IMR-90 (cell line): Measurements from ENCODE around the gene SNX6. TPM values are rescaled to one million over a fixed set of nuclear protein-coding genes. Genes with fewer than 3 reads are reported as not detected.
A peak's percentile ranks its signal among the peaks of the same experiment; 100 is the strongest.

Source experiments
- ATAC-seq: fragments of 200-7000 bp; cut with Tn5 transposase; 2 replicates; pipeline ENCODE4 v1.9.1; 2020; ENCODE audit warnings: low read depth, mild to moderate bottlenecking, moderate library complexity
- Bru-seq: library from RNA; stranded (reverse); fragments of 400-500 nt; gene quantifications from one replicate; lab custom pipeline; 2021; lab: Mats Ljungman, UMichigan
- BruChase-seq, 2 experiments: library from RNA; stranded (reverse); fragments of 400-500 nt; gene quantifications; one replicate each; lab custom pipeline; 2021; lab: Mats Ljungman, UMichigan
- BruUV-seq: library from RNA; stranded (reverse); fragments of 400-500 nt; replicated peaks from 2 replicates; lab custom pipeline; 2021; lab: Mats Ljungman, UMichigan
- CTCF ChIA-PET: fragments of 300-600 bp; formaldehyde crosslinking; extraction: SDS; loops from one replicate; lab custom pipeline; 2021; ENCODE audit warnings: antibody characterized with exemption; lab: Yijun Ruan, JAX
- POLR2A ChIA-PET: fragments of 300-600 bp; sonication (Branson Sonifier 250); formaldehyde crosslinking; loops from one replicate; lab custom pipeline; 2022; ENCODE audit warnings: antibody characterized with exemption; ENCODE audit not compliant: unreplicated experiment; lab: Charles Lee
- DNase-seq: peaks from one replicate; pipeline ENCODE4 v3.0.0; 2013
- H2AFZ ChIP-seq: replicated peaks from 2 replicates; pipeline ENCODE3; 2013; ENCODE audit warnings: low read length, mild to moderate bottlenecking; ENCODE audit not compliant: poor library complexity
- H2AK5ac ChIP-seq: 2 replicates; pipeline ENCODE4 v1.6.1; 2013; ENCODE audit warnings: low read depth, low read length, inconsistent platforms
- H2AK9ac ChIP-seq: replicated peaks from 2 replicates; pipeline ENCODE3; 2013; ENCODE audit warnings: mild to moderate bottlenecking, low read depth, low read length, moderate library complexity; ENCODE audit not compliant: poor library complexity
- H2BK120ac ChIP-seq: 2 replicates; pipeline ENCODE4 v1.6.1; 2013; ENCODE audit warnings: low read depth, low read length, inconsistent platforms
- H2BK15ac ChIP-seq: 3 replicates; pipeline ENCODE4 v1.6.1; 2013; ENCODE audit warnings: low read depth, low read length, inconsistent platforms
- H2BK20ac ChIP-seq: 2 replicates; pipeline ENCODE4 v1.6.1; 2013; ENCODE audit warnings: low read depth, mild to moderate bottlenecking, inconsistent platforms, low read length, moderate library complexity
- H2BK5ac ChIP-seq: 2 replicates; pipeline ENCODE4 v1.6.1; 2013; ENCODE audit warnings: mild to moderate bottlenecking, low read depth, low read length, inconsistent platforms; ENCODE audit not compliant: poor library complexity, severe bottlenecking
- H3K14ac ChIP-seq: replicated peaks from 2 replicates; pipeline ENCODE4 v1.6.1; 2013; ENCODE audit warnings: low read depth, low read length, inconsistent platforms
- H3K18ac ChIP-seq: 2 replicates; pipeline ENCODE4 v1.6.1; 2013; ENCODE audit warnings: low read depth, low read length, control low read depth
- H3K23ac ChIP-seq: 2 replicates; pipeline ENCODE4 v1.6.1; 2013; ENCODE audit warnings: low read depth, low read length, inconsistent platforms
- H3K27ac ChIP-seq: 2 replicates; pipeline ENCODE4 v1.5.1; 2013; ENCODE audit warnings: mild to moderate bottlenecking, control low read depth, low read length; ENCODE audit not compliant: insufficient read depth
- H3K27me3 ChIP-seq: 2 replicates; pipeline ENCODE4 v1.6.1; 2013; ENCODE audit warnings: low read length; ENCODE audit not compliant: control insufficient read depth, insufficient read depth
- H3K36me3 ChIP-seq: 2 replicates; pipeline ENCODE4 v1.6.1; 2013; ENCODE audit warnings: low read length, mixed read lengths; ENCODE audit not compliant: control insufficient read depth, insufficient read depth
- H3K4ac ChIP-seq: 2 replicates; pipeline ENCODE4 v1.6.1; 2013; ENCODE audit warnings: low read depth, low read length, inconsistent platforms
- H3K4me1 ChIP-seq: 2 replicates; pipeline ENCODE4 v1.6.1; 2013; ENCODE audit warnings: low read length, mixed read lengths; ENCODE audit not compliant: control insufficient read depth, insufficient read depth
- H3K4me2 ChIP-seq: 2 replicates; pipeline ENCODE4 v1.6.1; 2013; ENCODE audit warnings: low read depth, mild to moderate bottlenecking, control low read depth, low read length, moderate library complexity
- H3K4me3 ChIP-seq: 2 replicates; pipeline ENCODE4 v1.5.1; 2013; ENCODE audit warnings: low read depth, mild to moderate bottlenecking, control low read depth, low read length, moderate library complexity; ENCODE audit not compliant: insufficient read depth
- H3K56ac ChIP-seq: 2 replicates; pipeline ENCODE4 v1.6.1; 2013; ENCODE audit warnings: low read length, inconsistent platforms; ENCODE audit not compliant: insufficient read depth; ENCODE audit errors: extremely low read depth
- H3K79me1 ChIP-seq, 2 experiments: 2 replicates each; pipeline ENCODE4 v1.6.1; 2013; ENCODE audit warnings: low read length in 2 of 2, inconsistent platforms in 1 of 2, low read depth in 1 of 2
- H3K9ac ChIP-seq: 2 replicates; pipeline ENCODE4 v1.6.1; 2013; ENCODE audit warnings: low read depth, low read length, control low read depth
- H3K9me1 ChIP-seq: 2 replicates; pipeline ENCODE4 v1.6.1; 2013; ENCODE audit warnings: low read length, inconsistent platforms; ENCODE audit not compliant: insufficient read depth
- H3K9me3 ChIP-seq: 2 replicates; pipeline ENCODE4 v1.6.1; 2013; ENCODE audit warnings: low read length; ENCODE audit not compliant: control insufficient read depth, insufficient read depth
- H4K20me1 ChIP-seq: 2 replicates; pipeline ENCODE4 v1.6.1; 2013; ENCODE audit warnings: low read length, inconsistent platforms; ENCODE audit not compliant: insufficient read depth
- H4K5ac ChIP-seq: 2 replicates; pipeline ENCODE4 v1.6.1; 2013; ENCODE audit warnings: mild to moderate bottlenecking, low read depth, low read length, control low read depth
- H4K8ac ChIP-seq, 2 experiments: 2 replicates each; pipeline ENCODE4 v1.6.1; 2013; ENCODE audit warnings: low read depth in 2 of 2, low read length in 2 of 2, control low read depth in 1 of 2, inconsistent platforms in 1 of 2
- H4K91ac ChIP-seq: 2 replicates; pipeline ENCODE4 v1.6.1; 2013; ENCODE audit warnings: low read depth, low read length, inconsistent platforms; ENCODE audit not compliant: insufficient read depth
- POLR2A ChIP-seq: IDR thresholded peaks from 2 replicates; pipeline ENCODE4 v1.6.1; 2012; ENCODE audit warnings: mild to moderate bottlenecking, low read depth, low read length
- RAD21 ChIP-seq: IDR thresholded peaks from 2 replicates; pipeline ENCODE4 v1.6.1; 2012; ENCODE audit warnings: low read length, improper control_type of control experiment
- WGBS, 2 experiments: methylation state at CpG; one replicate each; pipeline versions ENCODE4 v1.1.5 to v1.1.7; 2013; ENCODE audit warnings: missing lambda C conversion rate in 2 of 2; ENCODE audit not compliant: insufficient read length in 1 of 2; ENCODE audit errors: extremely low coverage in 2 of 2; 5-methylcytosine and 5-hydroxymethylcytosine counted together
- dilution Hi-C: fragments of 300-500 bp; cut with HindIII; formaldehyde crosslinking; loops from one replicate; pipeline ENCODE4 v1.14.3; 2018; ENCODE audit warnings: low sequenced_read_pairs; ENCODE audit not compliant: unreplicated experiment
- in situ Hi-C: fragments of 300-500 bp; cut with MboI; formaldehyde crosslinking; loops from 3 replicates; pipeline ENCODE4 v1.14.3; 2019; ENCODE audit warnings: low sequenced_read_pairs, inconsistent platforms, mixed read lengths
- intact Hi-C: fragments of 100-400 bp; cut with micrococcal nuclease; formaldehyde crosslinking; loops from 2 replicates; pipeline ENCODE4 v1.10.0; 2022
- long read RNA-seq: library from polyadenylated mRNA; unstranded; transcript quantifications from one replicate; pipeline ENCODE4 v2.0.0, GENCODE V29; 2021; ENCODE audit not compliant: unreplicated experiment
- polyA plus RNA-seq, 3 experiments: library from polyadenylated mRNA; depleted of rRNA; stranded (reverse); fragments of >200 nt; gene quantifications; 2 replicates each; pipeline ENCODE4 v1.2.3, GENCODE V29; 2012; ENCODE audit warnings: low replicate concordance in 1 of 3
- total RNA-seq: library from RNA; depleted of rRNA; stranded (reverse); fragments of >200 nt; gene quantifications from 2 replicates; pipeline ENCODE4 v1.2.3, GENCODE V29; 2012; rRNA removed

SNX6 gene
- total RNA-seq, result 116 and 166 TPM in 2 replicates
- polyA plus RNA-seq (2012; rRNA removed), result 67.8 and 127 TPM in 2 replicates
- 21.2 and 26.8 TPM in 2 replicates for polyA plus RNA-seq (2012; cell fraction: cytosol; rRNA removed)
- polyA plus RNA-seq (2012; cell fraction: nucleus; rRNA removed; ENCODE audit: low replicate concordance), result 12.0 and 87.6 TPM in 2 replicates
- Bru-seq, nascent RNA, result percentile 81 among the genes with signal in this experiment
- percentile 87 among the genes with signal in this experiment for BruChase-seq, experiment 1, labeled RNA remaining after a 6-hour chase
- percentile 69 among the genes with signal in this experiment for BruChase-seq, experiment 2, labeled RNA remaining after a 2-hour chase
- long read RNA-seq, transcript SNX6-202 (13 exons, 3,398 nt), result minor isoform, 34 of 279 reads
- long read RNA-seq, transcript SNX6-201 (14 exons, 2,001 nt), result major isoform, 200 of 279 reads
- long read RNA-seq, partial matches to known transcripts, result 15 of 279 reads
- long read RNA-seq, other reads (novel, unspliced or antisense), result 30 of 279 reads

GRCh38 chr14:34629657-34630529 is at the start of gene SNX6:
Gene SNX6, minus strand, starts transcription at chr14:34630148. Its CDS starts 32 bp downstream, at chr14:34630116.
- peak; percentile 70 for DNase-seq
- H3K9me1 ChIP-seq, result 0 out of 2 replicates have a peak, but pooled peaks cover 3% of the 10 kb centered on the region
- peak within 1 kb of the TSS; percentile 84 for H3K56ac ChIP-seq
- peak within 1 kb of the TSS; percentile 84 to 98 for H4K8ac ChIP-seq
- peak; percentile 99 for ATAC-seq
- H3K4me2 ChIP-seq, result peak within 1 kb of the TSS; percentile 97
- peak within 1 kb of the TSS; percentile 76 for H2BK120ac ChIP-seq
- peak within 1 kb of the TSS; percentile 86 for H4K5ac ChIP-seq
- no peaks in the 10 kb centered on the region for H3K4me1 ChIP-seq
- peak within 1 kb of the TSS; percentile 72; the same call in 1 of the 2 replicates for H3K18ac ChIP-seq
- peak within 1 kb of the TSS; percentile 94 for H3K27ac ChIP-seq
- peak within 1 kb of the TSS; percentile 98 for H2AK9ac ChIP-seq
- no TSS peak for BruUV-seq
- peaks cover 8% of the 10 kb centered on the region; the same call in 1 of the 2 replicates for H4K20me1 ChIP-seq
- H2AFZ ChIP-seq, result peak within 1 kb of the TSS; percentile 98
- H3K14ac ChIP-seq, result peak within 1 kb of the TSS; percentile 96
- no peak within 1 kb of the TSS; the same call in 2 of the 3 replicates for H2BK15ac ChIP-seq
- H3K4ac ChIP-seq, result peak within 1 kb of the TSS; percentile 94
- dilution Hi-C loops (no loop called here), intact Hi-C loops (no loop called here), in situ Hi-C loops (no loop called here)
- H3K36me3 ChIP-seq, result peaks cover 4% of the 10 kb centered on the region
- H3K23ac ChIP-seq, result peak within 1 kb of the TSS; percentile 94
- H3K9ac ChIP-seq, result peak within 1 kb of the TSS; percentile 97
- 1% methylated on average over 35 of the region's 84 CpGs; no CpG with 5 or more reads in 1 of the 2 experiments for WGBS, 2 experiments
- CTCF ChIA-PET, result no interaction called here
- no peak within 1 kb of the TSS for H2BK20ac ChIP-seq
- peak within 1 kb of the TSS; percentile 87; the same call in 1 of the 2 replicates for H4K91ac ChIP-seq
- peak within 1 kb of the TSS; percentile 92 for H3K4me3 ChIP-seq
- peak within 1 kb of the TSS; percentile 91 for H2AK5ac ChIP-seq
- H2BK5ac ChIP-seq, result peak within 1 kb of the TSS; percentile 85
- TF ChIP-seq POLR2A (peak; percentile 65), RAD21 (no peak)
- POLR2A ChIA-PET, result interaction anchor here (0.6 kb wide), 1 partner anchor 189 kb away, joined by 3 read pairs; no protein-coding TSS in a partner anchor
- H3K79me1 ChIP-seq, result peaks cover 10 to 38% of the 10 kb centered on the region in 2 experiments
- no peaks in the 10 kb centered on the region for H3K9me3 ChIP-seq
- no peaks in the 10 kb centered on the region for H3K27me3 ChIP-seq
